Measurements from ENCODE around the gene FN1.
"Not testable (repeated sequence)": the region's sequence is repeated elsewhere in the genome, so short reads cannot be mapped to it uniquely, and the experiment has no call there.

Gene FN1

DNA sequence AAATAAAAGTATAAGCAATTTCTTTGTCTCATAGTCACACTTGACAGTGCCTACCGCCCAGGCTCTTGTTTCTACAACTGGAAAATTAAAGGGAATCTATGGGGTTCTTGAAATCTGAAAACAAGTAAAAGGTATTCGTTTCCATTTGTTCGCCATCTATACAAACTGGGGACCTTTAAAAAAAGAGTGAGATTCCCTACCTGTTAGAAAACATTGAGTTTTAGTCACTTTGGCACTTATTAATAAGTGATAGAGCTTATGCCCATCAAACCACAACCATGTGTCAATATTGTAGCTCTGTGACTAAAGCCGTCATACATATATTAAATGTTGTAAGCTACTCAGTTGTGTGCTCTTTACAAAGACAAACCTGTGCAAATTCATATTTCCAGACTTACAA lies 13.2 kb downstream of the FN1 start:
- no peak for DNase-seq

DNA sequence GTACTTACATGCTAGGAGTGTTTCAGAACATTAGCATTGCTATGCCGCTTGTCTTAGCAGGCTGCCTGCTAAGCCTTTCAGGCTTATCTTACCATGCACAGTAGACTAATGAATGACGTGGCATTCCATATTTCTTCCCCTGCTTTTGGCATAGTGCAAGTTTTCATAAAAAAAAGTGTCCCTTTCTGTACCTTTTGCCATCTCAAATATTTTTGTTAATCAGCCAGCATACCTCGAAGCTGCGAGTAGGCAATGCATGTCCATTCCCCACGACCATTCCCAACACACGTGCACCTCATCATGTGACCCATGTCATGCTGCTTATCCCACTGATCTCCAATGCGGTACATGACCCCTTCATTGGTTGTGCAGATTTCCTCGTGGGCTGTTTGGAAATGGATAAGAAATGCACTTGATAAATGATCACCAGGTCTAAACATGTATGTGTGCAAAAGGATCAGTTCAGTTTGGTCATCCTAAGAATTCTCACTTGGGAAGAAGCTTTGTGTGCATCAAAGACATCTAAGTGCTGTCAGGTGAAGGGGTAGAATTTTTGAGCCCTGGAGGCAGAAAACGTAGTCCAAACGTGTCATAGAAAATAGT lies 13.9 kb downstream of the FN1 start:
- no peak for DNase-seq

DNA sequence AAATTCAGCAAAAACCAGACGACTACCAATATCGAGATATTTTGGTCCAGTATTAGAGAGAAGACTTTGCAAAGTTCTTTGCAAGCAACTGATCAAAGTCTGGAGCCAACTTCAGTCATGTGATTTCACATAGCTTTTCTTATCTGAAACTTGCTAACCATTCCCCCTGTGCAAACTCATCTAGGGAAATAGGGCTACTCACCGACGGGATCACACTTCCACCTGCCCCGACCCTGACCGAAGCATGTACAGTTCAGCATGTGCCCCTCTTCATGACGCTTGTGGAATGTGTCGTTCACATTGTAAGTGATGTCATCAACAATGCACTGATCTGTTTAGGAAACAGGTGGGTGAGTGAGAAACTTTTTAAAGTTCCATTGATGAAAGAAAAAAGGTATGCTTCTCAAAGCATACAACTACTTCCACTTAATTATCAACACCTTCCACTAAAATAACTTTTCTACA lies 15.4 kb downstream of the FN1 start:
- DNase-seq = no peak

DNA sequence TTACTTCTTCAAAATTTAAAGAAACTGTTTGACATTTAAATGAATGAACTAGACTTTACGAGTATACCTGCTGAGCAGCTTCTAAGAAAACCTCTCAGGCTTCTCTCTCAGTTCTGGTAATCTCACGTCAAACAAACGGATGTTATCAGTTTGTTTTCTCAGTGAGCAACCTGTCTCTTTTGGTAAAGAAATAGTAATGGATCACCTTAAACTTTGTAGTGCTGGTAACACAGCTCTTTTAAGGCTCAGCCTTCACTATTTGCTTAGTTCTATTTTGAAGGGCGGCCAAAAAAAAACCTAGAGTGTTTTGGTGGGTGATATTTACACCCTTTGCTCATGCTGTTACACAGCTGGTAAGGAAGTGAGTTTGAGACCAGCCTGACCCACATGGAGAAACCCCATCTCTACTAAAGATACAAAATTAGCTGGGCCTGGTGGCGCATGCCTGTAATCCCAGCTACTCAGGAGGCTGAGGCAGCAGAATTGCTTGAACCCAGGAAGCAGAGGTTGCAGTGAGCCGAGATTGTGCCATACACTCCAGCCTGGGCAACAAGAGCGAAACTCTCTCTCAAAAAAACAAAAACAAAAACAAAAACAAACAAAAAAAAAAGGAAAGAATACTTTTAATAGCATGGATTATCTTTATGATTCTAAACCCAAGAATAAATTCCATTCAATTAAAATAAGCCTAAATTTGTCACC lies 15.9 kb downstream of the FN1 start:
- DNase-seq = no peak

DNA sequence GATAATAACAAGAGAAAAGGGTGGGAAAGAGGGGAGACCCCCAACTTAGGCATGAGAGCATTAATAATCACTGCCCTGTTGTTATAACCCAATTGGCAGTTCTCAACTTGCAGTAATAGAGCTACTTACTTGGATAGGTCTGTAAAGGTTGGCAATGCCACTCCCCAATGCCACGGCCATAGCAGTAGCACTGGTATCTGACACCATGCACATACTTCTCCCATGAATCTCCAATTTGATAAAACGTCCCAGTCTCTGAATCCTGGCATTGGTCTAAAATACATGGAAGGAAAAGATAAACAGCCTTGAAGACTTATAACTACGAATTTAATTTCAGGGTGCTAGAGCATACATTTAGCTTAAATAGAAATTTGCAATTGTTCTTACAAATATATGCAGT lies 16.8 kb downstream of the FN1 start:
- DNase-seq = no peak

DNA sequence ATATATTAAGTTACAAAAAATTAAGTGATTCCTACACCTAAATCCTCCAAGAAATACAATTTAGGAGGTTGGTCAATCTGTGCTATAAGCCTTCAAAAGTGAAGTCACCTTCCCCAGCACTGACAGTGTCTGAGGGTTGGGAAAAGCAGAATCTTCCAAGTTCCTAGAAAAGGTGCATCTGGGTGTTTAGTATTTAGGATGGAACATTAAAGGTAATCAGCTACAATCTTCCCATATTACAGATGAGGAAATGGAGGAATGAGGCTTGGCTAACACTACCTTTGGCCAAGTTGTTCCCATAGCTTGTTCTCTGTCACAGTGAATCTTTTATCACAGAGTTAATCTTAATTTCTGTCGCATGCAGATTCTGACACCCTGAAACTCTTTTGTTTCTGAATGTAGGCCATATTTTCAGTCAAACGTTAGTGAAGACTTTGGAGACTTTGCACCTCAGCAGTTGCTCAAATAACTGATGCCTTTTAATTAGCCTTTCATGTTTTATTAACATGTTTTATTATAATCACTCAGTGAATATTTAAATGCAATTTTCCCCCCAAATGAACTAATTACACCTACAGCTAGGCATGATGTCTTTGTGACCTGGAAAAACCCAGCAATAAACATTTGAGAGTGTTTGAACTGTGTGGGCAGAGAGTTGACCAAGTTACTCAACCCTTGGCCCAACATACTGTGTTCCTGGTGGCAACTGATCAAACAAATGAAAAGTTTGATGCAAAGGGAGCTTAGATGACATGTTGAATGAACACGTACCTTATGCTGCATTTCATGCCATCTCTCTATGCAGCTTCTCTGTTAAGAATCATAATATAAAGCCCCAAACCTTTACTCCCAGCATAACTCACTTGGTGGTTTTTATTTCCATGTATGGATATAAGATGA lies 17.6 kb downstream of the FN1 start:
- no peak for DNase-seq

DNA sequence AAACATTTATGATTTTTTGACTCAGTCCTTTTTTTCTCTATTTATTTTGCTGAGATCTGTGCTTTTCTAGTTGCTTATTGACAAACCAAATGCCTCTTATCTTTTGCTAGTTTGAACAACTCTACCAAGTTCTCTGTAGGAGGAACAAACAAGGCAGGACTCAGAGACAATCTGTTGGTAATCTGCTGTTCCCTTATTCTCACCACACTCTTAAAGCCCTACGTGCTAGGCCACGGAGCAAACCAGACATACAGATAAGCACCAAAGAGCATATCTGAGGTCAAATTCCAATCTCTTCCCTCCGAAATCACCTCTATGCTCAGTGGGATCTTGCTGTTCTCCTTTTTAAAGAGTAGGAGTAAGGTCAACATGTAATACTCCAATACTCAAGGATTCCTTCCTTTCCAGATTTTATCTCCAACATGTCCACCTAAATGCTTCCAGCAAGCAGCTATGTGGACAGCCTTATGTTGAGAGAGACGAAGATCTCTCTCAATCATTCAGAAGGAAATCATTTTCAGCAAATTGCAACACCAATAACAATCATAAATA lies 18.4 kb downstream of the FN1 start:
- DNase-seq = no peak

DNA sequence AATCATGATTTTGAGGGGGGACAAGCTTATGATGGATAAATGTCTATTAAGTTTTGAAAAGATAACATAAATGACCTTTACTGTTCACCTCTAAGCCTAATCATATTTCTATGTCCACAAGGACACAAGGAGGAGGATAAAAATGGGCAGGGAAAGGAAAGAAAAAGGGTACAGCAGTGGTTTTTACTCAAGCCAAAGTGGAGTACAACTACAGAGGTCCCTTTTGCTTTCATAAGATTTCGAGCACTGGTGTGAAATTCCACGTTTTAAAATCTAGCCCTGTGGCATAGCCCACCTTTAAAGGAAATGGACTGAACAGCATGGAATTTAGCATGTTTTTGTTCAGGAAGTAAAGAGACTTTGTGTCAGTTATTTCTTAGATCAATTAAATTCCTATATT lies 19.2 kb downstream of the FN1 start:
- no peak for DNase-seq

DNA sequence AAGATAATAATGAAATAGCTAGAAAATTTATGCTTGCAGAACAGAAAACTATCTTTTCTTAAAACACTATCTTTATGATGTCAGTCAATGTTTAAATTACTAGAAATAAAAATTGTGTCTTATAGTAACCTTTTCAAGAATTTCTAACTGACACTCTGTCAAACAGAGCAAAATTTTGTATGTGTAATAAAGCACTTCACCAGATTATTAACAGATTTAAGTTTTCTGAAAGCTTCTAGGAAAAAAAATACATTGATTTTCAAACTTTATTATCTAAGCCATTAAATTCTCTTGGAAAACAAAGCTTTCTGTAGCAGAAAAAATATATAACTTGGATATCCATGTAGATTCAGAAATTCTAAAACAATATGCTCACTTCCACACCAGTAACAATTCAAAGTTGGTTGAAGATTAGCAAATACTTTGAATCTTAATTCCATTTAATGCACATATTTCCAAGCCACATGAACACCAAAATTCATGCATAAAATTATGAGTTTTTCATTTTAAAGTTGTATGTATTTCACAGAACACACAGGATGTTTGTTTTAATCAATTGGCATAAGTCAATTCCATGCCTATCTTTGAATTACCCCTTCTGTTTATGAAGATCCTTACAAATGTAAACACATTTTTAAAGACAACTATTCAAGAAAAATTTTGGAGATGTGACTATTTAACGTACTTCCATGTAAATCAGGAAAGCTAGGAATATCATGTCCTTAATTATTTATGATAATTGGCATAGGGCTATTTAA lies 19.9 kb downstream of the FN1 start:
- no peak for DNase-seq

DNA sequence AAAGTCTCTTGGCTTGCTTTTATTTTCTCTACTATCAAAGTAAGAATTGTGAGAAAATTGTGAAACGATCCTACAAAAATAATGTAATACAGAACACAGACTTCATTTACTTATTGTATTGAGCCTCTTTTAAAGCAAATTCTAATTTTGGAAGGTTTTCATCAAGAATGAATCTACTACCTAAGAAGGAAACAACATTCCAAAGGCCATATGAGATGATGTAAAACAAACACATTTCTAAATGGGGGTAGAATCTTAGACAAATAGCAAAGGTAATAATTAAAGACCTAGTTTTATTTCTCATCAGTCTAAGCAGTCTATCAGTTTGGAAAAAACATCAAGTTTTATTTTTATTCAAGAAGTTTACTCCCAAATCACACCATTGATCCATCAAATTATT lies 20.6 kb downstream of the FN1 start:
- DNase-seq = no peak

DNA sequence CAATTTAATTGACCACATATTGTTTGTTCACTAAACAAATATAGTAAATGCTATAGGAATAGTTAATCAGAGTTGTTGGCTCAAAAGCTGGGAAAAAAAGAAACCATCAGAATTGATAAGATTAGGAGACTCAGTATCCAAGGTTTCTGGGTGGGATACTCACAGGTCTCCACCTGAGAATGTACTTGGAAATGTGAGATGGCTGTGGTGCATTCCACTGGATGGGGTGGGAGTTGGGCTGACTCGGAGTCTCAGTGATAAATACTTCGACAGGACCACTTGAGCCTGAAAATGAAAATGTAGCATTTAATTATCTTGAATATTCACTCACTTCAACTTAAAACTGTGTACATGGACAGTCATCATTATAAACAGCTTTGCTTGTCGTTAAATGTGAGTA lies 21.2 kb downstream of the FN1 start:
- no peak for DNase-seq

DNA sequence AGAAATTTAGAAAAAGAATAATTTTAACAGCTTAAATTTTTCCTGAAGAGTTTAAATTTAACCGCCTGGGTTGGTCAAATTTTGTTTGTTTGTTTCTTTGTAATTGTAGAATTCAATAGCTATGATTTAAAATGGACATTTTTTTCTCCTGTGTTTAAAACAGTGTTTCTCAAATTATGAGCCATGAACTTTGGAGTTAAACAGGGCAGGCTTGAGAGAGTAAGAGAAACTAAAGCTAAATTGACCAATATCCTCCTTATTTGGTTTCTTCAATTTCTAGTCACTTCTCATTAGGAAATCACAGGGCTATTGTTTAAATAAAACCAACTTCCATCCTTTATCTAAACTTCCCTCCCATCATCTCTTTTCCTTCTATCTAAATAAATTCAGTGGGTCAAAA lies 21.9 kb downstream of the FN1 start:
- no peak for DNase-seq

DNA sequence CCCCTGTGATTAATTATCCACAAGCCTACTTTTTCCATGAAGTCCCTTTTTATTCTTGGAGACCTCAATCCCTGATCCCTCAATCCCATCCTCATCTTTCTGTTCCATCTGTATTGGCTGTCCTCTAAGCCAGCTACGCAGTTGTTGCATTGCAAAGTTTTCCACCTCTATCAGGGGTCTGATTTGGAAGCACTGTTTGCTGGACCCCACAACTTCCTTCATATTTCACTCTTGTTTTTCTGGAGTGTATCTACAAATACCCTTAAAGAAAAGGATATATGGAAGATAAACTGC lies 22.4 kb downstream of the FN1 start:
- DNase-seq = no peak

DNA sequence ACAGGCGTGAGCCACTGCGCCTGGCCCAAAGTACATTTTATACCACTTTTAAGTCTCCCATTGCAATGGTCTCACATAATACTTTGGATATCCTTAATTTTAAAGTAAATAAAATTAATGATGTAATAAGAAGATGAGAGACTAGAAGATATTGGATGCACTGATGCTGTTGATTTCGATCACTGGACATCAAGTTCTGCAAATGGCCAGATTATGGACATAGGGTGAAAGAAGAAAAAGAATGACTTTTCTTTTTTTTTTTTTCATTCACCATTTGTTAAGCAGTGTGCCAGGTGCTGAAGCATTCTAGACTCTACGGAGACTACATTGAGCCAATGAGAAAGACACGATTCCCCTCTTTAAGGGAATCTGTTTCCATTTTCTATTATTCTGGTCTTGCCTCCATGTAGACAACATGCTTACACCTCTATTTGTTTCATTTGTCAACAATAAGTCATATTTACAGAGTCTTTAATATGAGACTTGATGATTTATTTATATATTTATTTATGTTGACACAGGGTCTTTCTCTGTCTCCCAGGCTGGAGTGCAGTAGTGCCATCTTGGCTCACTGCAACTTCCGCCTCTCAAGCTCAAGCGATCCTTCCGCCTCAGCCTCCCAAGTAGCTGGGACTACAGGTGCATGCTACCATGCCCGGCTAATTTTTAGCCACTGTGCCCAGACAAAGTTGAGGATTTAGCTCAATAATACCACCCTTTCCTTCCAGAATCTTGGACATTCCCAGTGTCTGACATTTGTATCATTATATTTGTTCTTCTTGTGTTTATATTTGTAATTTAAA lies 23.7 kb downstream of the FN1 start:
- no peak for DNase-seq

DNA sequence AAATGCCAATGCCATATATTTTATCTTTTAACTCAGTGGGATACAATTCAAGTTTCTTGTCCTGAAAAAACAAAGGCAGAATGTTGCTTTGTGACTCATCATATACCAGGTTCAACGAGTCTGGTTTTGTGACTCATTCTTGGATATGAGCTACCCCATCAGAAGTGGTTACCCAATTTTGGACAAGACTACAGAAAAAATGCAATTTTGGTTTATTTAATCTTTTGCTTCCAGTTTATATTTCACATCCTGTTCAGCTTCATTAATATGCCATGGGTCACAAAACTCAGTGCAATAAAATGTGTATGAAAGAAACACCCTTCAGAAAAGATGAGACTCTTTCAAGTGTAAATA lies 25.0 kb downstream of the FN1 start:
- DNase-seq = no peak

DNA sequence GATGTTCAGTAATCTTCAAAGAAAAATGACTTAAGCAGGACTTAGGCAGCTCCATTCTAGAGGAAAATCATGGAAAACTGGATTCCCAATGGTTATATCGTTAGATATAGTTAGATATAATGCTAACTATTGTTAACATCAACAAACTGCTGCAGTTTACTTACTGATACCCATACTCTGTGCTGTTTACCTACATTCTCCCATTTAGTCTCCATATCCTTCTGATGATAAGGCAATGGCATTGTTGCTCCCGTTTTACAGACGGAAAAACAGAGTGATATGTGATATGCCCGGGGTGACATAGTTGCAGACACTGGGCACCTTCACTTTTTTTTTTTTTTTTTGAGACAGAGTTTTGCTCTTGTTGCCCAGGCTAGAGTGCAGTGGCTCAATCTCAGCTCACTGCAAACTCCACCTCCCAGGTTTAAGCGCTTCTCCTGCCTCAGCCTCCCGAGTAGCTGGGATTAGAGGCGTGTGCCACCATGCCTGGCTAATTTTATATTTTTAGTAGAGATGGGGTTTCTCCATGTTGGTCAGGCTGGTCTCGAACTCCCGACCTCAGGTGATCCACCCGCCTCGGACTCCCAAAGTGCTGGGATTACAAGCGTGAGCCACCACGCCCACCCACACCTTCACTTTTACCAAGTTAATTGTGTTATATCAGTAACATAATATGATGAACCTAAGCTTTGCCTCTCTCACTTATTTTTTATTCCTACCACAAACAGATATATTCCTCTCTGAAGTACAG lies 25.5 kb downstream of the FN1 start:
- DNase-seq = not testable (repeated sequence)

DNA sequence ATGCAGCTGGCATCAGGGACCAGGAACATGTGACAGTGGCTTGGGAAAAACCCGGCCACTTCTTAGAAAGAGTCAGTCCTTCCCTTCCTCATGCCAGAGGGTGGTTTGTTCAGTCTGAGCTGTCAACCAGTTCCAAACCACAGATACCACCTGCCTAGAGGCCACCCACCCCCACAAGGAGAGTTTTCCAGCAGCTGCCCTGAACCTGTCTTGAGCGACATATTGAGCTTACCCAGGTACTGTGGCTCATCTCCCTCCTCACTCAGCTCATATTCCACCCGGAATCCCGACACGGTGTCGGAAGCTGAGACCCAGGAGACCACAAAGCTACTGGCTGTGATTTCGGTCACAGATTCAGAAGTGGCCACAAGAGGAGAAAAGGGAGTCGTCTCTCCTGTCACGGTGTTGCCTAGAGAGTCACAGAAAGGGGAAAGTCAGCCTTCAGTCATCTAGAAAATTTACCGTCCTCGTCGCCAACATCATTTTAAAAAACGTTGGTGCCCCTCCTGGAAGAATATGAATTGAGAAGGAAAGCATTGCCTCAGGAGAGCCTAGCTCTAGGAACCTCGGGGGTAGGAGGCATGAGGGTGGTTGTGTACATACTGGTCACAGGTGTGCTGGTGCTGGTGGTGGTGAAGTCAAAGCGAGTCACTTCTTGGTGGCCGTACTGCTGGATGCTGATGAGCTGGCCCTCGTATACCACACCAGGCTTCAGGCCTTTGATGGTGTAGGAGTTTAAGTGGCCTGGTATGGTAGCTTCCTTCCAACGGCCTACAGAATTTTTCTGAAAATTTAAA lies 26.3 kb downstream of the FN1 start:
- no peak for DNase-seq

DNA sequence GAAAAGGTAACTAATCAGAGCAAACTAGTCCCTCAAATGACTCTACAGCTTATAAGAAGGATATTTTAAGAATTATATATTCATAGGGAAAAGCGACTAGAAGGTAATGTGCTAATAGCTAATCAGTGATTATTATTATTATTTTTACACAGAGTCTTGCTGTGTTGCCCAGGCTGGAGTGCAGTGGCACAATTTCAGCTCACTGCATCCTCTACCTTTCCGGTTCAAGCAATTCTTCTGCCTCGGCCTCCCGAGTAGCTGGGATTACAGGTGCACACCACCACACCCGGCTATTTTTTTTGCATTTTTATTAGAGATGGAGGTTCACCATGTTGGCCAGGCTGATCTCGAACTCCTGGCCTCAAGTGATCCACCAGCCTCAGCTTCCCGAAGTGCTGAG lies 27.4 kb downstream of the FN1 start:
- not testable (repeated sequence) for DNase-seq

DNA sequence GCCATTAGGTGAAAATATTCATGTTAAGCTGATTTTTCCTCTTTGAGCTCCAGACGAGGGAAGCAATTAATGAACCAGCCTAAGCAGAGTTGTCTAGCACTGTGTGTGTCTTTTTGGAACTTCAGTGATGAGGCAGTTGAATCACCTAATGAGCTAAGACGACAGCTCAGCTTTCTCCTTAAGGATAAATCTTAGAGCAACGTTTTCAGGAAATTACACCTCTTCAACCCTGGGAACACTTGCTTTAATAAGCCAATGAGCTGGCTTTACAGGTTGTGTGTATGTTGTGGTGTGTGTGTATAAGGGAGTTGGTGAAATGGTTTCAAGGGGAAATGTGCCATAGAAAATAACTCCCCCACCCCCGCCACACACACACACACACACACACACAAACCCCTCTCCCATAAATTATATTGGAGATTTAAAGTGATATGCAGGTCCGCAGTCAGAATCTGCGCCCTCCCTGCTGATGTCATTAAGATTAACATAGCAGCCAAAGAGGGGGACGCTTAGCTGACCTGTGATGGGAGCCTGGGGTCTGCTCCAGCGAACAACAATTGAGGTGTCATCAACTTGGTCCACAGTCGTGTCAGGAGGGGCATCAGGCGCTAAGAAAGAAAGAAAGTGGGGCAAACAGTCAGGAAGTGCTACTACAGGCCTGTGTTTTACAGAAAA lies 28.1 kb downstream of the FN1 start:
- DNase-seq = no peak

DNA sequence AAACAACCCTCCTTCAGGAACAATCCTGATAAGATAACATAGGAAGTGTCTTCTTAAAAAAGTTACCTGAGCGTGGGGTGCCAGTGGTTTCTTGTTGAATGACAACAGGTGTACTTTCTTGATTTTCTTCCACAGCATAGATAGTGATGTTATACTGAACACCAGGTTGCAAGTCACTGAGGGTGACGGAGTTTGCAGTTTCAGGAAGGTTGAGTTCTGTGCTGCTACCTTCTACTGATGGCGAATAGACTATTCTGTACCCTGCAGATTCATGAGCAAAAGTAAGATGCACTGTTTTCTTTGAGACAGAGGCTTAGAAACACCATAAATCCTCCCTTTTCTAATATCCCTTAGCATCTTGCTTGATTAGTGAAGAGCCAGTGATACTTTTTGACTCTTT lies 28.8 kb downstream of the FN1 start:
- no peak for DNase-seq
